ENCODE measurements around the gene CES2. TPM values are rescaled to one million over a fixed set of nuclear protein-coding genes. Genes with fewer than 3 reads are reported as not detected.

CES2 gene, protein sequence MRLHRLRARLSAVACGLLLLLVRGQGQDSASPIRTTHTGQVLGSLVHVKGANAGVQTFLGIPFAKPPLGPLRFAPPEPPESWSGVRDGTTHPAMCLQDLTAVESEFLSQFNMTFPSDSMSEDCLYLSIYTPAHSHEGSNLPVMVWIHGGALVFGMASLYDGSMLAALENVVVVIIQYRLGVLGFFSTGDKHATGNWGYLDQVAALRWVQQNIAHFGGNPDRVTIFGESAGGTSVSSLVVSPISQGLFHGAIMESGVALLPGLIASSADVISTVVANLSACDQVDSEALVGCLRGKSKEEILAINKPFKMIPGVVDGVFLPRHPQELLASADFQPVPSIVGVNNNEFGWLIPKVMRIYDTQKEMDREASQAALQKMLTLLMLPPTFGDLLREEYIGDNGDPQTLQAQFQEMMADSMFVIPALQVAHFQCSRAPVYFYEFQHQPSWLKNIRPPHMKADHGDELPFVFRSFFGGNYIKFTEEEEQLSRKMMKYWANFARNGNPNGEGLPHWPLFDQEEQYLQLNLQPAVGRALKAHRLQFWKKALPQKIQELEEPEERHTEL
- total RNA-seq: 40.1 TPM

DNA sequence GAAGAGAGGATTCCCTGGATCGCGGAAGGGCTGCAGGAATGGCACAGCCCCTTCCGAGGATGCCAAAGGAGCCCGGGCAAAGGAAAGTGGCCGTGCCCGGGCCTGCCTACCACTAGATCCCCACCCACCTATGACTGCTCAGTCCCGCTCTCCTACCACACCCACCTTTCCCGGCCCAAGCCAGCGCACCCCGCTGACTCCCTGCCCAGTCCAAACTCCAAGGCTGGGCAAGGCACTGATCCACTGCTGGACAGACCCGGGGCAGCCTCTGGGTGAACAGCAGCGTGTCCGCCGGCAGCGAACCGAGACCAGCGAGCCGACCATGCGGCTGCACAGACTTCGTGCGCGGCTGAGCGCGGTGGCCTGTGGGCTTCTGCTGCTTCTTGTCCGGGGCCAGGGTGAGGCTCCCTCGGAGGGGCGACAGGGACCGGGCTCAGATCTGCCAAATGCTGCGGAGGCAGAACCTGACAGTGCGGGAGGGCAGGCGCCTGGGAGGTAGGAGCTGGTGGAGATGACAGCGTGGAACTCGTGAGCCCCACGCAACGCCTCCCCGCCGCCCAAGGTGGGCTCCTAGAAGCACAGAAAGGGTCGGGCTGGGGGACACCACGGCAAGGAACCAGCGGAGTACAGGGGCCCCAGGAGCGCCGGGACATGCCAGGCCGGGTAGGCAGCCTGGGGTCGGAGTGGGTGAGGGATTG, at the start of gene CES2:
Gene CES2, plus strand, starts transcription at position 203 of the 698 bp plus-strand sequence. Its CDS starts 120 bp downstream, at position 323.

DNA sequence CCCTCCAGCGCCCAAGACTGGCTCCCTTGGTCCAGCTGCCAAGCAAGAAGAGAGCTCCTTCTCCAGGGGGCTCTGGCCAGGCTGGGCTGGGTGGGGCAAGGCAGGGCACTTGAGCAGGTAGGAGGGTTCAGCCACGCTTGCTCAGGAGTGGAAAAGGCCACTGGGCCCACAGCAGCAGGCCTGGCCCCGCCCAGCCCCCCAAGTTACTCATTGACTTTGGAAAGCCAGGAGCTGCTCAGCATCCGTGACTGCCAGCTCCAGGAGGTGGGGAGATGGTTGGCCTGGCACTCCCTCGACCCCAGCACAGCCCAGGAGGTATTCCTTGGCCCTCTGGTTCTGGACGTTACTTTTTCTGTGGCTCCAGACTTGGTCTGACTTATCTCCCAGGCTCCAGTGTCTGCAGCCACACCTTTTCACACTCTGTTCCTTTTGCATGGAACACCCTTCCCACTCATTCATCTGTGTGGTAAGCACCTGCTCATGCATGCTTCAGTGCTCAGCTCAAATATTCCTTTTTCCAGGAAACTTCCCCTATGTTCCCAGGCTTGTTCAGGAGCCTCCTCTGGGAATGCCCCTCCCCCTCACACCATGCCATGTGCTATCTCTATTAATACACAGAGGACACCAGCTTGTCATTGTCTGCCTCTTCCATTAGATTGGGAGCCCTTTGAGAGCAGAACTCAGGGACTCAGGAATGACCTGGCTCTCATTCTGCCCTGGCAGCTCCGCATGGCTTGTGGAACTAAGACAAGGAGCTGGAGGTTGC, 16.3 kb upstream of the CES2 start, which contains the start of gene CDH16:
Gene CDH16, minus strand, starts transcription at position 83 of the 766 bp plus-strand sequence. CDS start 820 bp downstream, outside the sequence.

DNA sequence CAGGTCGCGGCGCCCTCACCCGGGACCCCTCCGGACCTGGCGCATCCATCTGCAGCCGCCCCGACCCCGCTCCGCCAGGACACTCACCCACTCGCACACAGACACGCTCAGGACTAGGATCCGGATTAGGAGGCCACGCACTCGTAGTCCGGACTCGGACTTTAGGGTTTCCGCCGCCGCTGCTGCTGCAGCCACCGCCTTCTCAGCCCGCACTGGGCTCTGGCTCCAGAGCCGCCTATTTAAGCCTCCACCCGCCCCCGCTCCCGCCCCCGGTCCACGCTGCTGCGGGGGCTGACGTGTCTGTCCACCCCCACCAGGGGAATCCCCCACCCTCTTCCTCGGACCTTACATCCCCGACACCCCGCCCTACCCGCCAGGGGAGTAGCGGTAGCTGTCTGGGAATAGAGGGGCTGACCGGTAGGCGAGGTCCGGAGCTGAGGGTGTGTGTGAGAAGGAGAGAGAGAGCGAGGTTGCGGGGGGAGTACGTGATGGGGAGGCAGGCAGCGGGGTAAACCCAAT, 9.9 kb upstream of the CES2 start, which contains the start of gene RRAD:
Gene RRAD, minus strand, starts transcription at position 214 of the 519 bp plus-strand sequence. CDS start 356 bp downstream, outside the sequence.

DNA sequence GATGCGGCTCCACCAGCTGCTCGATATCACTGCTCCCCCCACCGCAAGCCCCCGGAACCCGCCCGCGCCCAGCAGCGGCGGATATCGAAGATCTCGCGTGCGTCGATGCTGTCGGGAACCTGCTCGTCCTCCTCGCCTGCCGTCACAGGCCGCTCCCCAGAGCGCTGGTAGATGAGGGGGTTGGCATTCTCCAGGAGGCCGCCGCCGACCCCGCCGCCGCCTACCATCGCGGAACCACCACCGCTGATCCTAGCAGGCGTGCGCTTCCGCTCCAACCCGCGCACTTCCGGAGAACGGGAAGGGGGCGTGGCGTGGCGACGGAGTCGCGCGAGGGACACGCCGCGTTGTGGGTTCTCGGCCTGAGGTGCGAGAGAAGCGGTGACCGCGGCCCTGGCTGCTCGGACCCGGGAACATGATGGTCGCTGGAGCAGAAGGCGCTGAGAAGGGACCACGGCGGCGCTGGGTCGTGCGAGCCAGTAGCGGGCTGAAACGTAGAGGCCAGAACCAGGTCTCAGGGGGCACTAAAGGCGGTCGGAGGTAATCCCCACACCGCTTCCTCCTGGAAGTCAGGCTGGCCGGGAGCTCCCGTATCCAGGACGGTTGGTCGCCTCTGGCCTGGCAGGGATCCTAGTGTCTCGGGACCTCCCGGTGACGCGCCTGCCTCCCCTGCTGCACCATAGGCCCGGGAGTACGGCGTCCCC, 1.0 kb upstream of the CES2 start, which contains the start of gene CIAO2B:
Gene CIAO2B, minus strand, starts transcription at position 265 of the 701 bp plus-strand sequence. Its CDS starts 38 bp downstream, at position 227.

DNA sequence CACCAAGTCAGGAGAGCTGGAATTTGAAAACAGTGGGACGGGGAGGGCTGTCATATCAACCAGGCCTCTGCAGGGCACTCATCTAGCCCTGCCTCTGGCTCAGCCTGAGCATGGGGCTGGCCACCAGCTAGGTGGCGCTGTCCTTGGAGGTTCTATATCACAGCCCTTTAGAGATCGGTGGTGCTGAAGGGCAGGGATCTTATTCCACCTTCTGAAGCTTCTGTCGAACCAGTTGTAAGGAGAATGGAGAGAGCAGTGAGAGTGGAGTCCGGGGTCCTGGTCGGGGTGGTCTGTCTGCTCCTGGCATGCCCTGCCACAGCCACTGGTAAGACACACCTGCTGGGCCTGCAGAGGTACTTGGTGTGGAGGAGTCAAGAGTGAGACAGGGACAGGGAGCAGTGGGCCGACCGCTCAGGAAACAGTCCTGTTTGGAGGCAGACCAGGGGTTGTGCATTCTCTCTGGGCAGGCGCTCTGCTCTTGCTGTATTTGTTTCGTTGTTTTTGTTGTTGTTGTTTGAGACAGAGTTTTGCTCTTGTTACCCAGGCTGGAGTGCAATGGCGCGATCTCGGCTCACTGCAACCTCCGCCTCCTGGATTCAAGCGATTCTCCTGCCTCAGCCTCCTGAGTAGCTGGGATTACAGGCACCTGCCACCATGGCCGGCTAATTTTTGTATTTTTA, 25.9 kb downstream of the CES2 start, which contains the start of gene CES3:
Gene CES3, plus strand, starts transcription at position 202 of the 680 bp plus-strand sequence. Its CDS starts 42 bp downstream, at position 244.

DNA sequence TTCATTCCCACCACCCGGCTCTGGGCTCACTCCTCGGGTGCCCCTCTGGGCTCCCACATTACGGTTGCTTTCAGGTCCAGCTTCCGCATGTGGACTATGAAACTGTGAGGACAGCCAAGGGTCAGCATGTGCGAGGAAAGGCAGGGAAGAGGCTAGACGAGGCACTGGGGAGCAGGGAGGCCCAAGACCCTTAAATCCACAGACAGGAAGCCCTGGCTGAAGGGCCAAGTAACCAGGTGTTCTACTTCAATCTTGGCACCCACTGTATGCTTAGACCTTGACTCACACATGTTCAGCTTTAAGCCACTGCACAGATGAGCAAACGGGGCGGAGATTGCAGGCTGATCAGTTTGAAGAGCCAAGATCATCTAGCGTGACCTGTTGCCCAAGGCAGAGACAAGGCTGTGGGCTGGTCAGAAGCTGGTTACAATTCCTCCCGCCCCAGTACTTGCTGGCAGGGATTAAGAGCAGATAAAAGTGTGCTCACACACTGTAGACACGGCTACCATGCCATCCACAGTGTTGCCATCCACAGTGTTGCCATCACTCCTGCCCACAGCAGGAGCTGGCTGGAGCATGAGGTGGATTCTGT, 53.0 kb downstream of the CES2 start, which contains the start of gene CES4A:
Gene CES4A, plus strand, starts transcription at position 393 of the 592 bp plus-strand sequence. Its CDS starts 184 bp downstream, at position 577.

Other genes starting within 250 kb of the CES2 start
- gene CMTM4, start 238.8 kb upstream of the CES2 start, total RNA-seq: 60.7 TPM
- gene DYNC1LI2, start 183.9 kb upstream of the CES2 start, total RNA-seq: 220 TPM
- gene TERB1, start 133.9 kb upstream of the CES2 start, total RNA-seq: not detected
- gene NAE1, start 104.5 kb upstream of the CES2 start, total RNA-seq: 121 TPM
- not detected for gene CA7, start 91.1 kb upstream of the CES2 start, total RNA-seq
- 12.5 TPM for gene PDP2, start 55.0 kb upstream of the CES2 start, total RNA-seq
- gene CDH16, start 16.6 kb upstream of the CES2 start, total RNA-seq: not detected
- gene RRAD, start 10.0 kb upstream of the CES2 start, total RNA-seq: 0.63 TPM
- gene CIAO2B, start 1.1 kb upstream of the CES2 start, total RNA-seq: 71.1 TPM
- 2.5 TPM for gene CES3, start 25.8 kb downstream of the CES2 start, total RNA-seq
- 33.8 TPM for gene CES4A, start 53.1 kb downstream of the CES2 start, total RNA-seq
- gene CBFB, start 93.6 kb downstream of the CES2 start, total RNA-seq: 42.3 TPM
- 36.3 TPM for gene PHAF1, start 174.4 kb downstream of the CES2 start, total RNA-seq
- 0.63 TPM for gene B3GNT9, start 215.5 kb downstream of the CES2 start, total RNA-seq
- gene TRADD, start 224.4 kb downstream of the CES2 start, total RNA-seq: 0.31 TPM
- 1.6 TPM for gene FBXL8, start 224.4 kb downstream of the CES2 start, total RNA-seq
- gene HSF4, start 229.2 kb downstream of the CES2 start, total RNA-seq: 11.3 TPM
- gene NOL3, start 235.0 kb downstream of the CES2 start, total RNA-seq: 3.4 TPM
- 106 TPM for gene MATCAP1, start 248.4 kb downstream of the CES2 start, total RNA-seq